Kidney epithelial cell (primary cell): Measurements from ENCODE around the gene CHD8. TPM values are rescaled to one million over a fixed set of nuclear protein-coding genes. Genes with fewer than 3 reads are reported as not detected.

Source experiments
- DNase-seq: peaks from one replicate; pipeline ENCODE4 v3.0.0-alpha.2; 2010; ENCODE audit warnings: low read depth
- H3K27me3 ChIP-seq: 2 replicates; pipeline ENCODE4 v1.6.0; 2011; ENCODE audit warnings: low read length; ENCODE audit not compliant: control insufficient read depth, insufficient read depth
- H3K36me3 ChIP-seq: 2 replicates; pipeline ENCODE4 v1.5.1; 2011; ENCODE audit warnings: low read length; ENCODE audit not compliant: control insufficient read depth, insufficient read depth
- H3K4me3 ChIP-seq: 2 replicates; pipeline ENCODE4 v1.5.1; 2011; ENCODE audit warnings: low read depth, mild to moderate bottlenecking, control low read depth, low read length
- total RNA-seq: library from RNA; depleted of rRNA; stranded (reverse); fragments of >200 nt; gene quantifications from 2 replicates; pipeline ENCODE4 v1.2.3, GENCODE V29; 2015
- TF ChIP-seq, protein P1 (sequence below): IDR thresholded peaks from 2 replicates; pipeline ENCODE4 v1.5.1; 2011; ENCODE audit warnings: mild to moderate bottlenecking, moderate library complexity, low read length, control low read depth, inconsistent platforms; ENCODE audit not compliant: insufficient read depth, poor library complexity, severe bottlenecking

CHD8 gene, protein sequence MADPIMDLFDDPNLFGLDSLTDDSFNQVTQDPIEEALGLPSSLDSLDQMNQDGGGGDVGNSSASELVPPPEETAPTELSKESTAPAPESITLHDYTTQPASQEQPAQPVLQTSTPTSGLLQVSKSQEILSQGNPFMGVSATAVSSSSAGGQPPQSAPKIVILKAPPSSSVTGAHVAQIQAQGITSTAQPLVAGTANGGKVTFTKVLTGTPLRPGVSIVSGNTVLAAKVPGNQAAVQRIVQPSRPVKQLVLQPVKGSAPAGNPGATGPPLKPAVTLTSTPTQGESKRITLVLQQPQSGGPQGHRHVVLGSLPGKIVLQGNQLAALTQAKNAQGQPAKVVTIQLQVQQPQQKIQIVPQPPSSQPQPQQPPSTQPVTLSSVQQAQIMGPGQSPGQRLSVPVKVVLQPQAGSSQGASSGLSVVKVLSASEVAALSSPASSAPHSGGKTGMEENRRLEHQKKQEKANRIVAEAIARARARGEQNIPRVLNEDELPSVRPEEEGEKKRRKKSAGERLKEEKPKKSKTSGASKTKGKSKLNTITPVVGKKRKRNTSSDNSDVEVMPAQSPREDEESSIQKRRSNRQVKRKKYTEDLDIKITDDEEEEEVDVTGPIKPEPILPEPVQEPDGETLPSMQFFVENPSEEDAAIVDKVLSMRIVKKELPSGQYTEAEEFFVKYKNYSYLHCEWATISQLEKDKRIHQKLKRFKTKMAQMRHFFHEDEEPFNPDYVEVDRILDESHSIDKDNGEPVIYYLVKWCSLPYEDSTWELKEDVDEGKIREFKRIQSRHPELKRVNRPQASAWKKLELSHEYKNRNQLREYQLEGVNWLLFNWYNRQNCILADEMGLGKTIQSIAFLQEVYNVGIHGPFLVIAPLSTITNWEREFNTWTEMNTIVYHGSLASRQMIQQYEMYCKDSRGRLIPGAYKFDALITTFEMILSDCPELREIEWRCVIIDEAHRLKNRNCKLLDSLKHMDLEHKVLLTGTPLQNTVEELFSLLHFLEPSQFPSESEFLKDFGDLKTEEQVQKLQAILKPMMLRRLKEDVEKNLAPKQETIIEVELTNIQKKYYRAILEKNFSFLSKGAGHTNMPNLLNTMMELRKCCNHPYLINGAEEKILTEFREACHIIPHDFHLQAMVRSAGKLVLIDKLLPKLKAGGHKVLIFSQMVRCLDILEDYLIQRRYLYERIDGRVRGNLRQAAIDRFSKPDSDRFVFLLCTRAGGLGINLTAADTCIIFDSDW (N-terminal part only)
- 60.6 and 88.7 TPM in 2 replicates for total RNA-seq

GRCh38 chr14:21455912-21456667, at the start of gene CHD8:
TSS of gene CHD8 (minus strand) at chr14:21456123. CDS start at chr14:21431643, 24,480 bp downstream.
- Histone ChIP-seq H3K36me3 (no peaks in the 10 kb centered on the region), H3K4me3 (peak within 1 kb of the TSS; percentile 84), H3K27me3 (no peaks in the 10 kb centered on the region)
- DNase-seq = peak; percentile 98
- TF ChIP-seq, protein P1, sequence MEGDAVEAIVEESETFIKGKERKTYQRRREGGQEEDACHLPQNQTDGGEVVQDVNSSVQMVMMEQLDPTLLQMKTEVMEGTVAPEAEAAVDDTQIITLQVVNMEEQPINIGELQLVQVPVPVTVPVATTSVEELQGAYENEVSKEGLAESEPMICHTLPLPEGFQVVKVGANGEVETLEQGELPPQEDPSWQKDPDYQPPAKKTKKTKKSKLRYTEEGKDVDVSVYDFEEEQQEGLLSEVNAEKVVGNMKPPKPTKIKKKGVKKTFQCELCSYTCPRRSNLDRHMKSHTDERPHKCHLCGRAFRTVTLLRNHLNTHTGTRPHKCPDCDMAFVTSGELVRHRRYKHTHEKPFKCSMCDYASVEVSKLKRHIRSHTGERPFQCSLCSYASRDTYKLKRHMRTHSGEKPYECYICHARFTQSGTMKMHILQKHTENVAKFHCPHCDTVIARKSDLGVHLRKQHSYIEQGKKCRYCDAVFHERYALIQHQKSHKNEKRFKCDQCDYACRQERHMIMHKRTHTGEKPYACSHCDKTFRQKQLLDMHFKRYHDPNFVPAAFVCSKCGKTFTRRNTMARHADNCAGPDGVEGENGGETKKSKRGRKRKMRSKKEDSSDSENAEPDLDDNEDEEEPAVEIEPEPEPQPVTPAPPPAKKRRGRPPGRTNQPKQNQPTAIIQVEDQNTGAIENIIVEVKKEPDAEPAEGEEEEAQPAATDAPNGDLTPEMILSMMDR = peak; percentile 66

DNA sequence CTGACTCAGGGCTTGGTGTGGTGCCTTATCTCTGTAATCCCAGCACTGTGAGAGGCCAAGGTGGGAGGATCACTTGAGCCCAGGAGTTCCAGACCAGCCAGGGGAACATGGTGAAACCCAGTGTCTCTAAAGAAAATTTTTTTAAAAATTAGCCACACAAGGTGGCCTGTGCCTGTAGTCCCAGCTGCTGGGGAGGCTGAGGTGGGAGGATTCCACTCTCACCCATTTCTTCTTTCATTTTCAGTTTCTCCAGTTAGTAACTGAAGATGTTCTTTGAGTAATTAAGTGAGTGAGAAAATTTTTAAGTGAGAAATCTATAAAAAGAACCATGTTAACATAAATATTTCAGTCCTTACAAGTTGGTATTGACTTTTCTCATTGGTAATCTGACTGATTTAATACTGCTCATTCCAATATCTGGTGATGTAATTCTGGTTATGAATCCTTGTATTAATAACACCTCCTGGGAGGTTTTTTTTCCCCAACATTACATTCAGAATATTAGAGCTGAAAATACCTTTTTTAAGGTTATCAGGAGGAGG, 49.2 kb upstream of the CHD8 start:
- Histone ChIP-seq H3K4me3 (no peak overlapping the region), H3K36me3 (peaks cover 1% of the 10 kb centered on the region), H3K27me3 (no peaks in the 10 kb centered on the region)
- TF ChIP-seq, protein P1 = no peak
- DNase-seq = no peak

DNA sequence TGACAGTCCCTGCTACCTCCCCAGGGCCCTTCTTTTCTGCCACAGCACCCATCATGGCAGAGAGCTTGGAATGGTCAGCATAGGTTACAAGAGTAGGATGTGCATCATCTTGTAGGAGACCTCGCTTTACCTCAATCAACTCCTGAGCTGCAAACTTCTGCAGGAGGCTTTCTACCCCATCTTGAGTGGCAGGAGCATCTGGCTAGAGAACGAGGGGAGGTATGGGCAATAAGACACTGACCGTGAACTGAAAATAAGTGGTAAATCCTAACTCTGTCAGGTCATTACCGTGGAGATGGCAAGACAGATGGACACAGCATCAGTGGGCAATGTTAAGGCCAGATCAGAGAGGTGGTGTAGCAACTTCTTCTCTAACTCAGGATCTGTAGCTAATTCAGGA, 47.5 kb upstream of the CHD8 start:
- H3K4me3 ChIP-seq = no peak overlapping the region
- TF ChIP-seq, protein P1 = no peak
- DNase-seq = no peak
- no peaks in the 10 kb centered on the region for H3K27me3 ChIP-seq
- peaks cover 1% of the 10 kb centered on the region for H3K36me3 ChIP-seq

- no peak overlapping the region for H3K4me3 ChIP-seq
- no peak for DNase-seq
- H3K27me3 ChIP-seq = no peaks in the 10 kb centered on the region
- TF ChIP-seq, protein P1 = no peak
- peaks cover 1% of the 10 kb centered on the region for H3K36me3 ChIP-seq
Measured at GRCh38 chr14:21501568-21501967, 45.6 kb upstream of the CHD8 start.
